Measurements from ENCODE around the gene ZNF827.

The ZNF827 gene

GRCh38 chr4:145890689-145891088 is 47.9 kb downstream of the ZNF827 start:
- no peak overlapping the region for H4K8ac ChIP-seq (ENCODE audit: low read length)
- no peak overlapping the region for H3K14ac ChIP-seq (ENCODE audit: low read length in 2 of 2)
- no peaks in the 10 kb centered on the region for H3K9me3 ChIP-seq (ENCODE audit: control insufficient read depth, low read length)
- H4K91ac ChIP-seq (ENCODE audit: low read length) = no peak overlapping the region
- no peak overlapping the region for H2BK15ac ChIP-seq (ENCODE audit: low read depth, poor library complexity, severe bottlenecking)
- H3K4me1 ChIP-seq (ENCODE audit: control insufficient read depth, insufficient read depth, low read depth, low read length) = peaks cover 11% of the 10 kb centered on the region
- H2BK5ac ChIP-seq (ENCODE audit: low read depth, low read length, poor library complexity, severe bottlenecking) = no peak overlapping the region
- no peak overlapping the region for H3K4me3 ChIP-seq (ENCODE audit: insufficient read depth in 1 of 2, low read depth in 1 of 2, low read length in 2 of 2)
- H2AFZ ChIP-seq (ENCODE audit: low read depth, low read length) = no peak overlapping the region
- no peak overlapping the region for H3K27ac ChIP-seq (ENCODE audit: low read length, poor library complexity, severe bottlenecking)
- H3K4me2 ChIP-seq (ENCODE audit: low read length, poor library complexity, severe bottlenecking) = no peak overlapping the region
- H2AK5ac ChIP-seq (ENCODE audit: low read length, severe bottlenecking) = no peak overlapping the region
- no peaks in the 10 kb centered on the region for H3K27me3 ChIP-seq (ENCODE audit: control insufficient read depth in 1 of 2, insufficient read depth in 1 of 2, low read length in 2 of 2)
- H3K9ac ChIP-seq (ENCODE audit: low read length) = no peak overlapping the region
- H3K36me3 ChIP-seq (ENCODE audit: control insufficient read depth in 1 of 2, insufficient read depth in 2 of 2, low read depth in 1 of 2, low read length in 2 of 2) = peaks cover 11 to 15% of the 10 kb centered on the region in 2 experiments
- H3K79me1 ChIP-seq (replicated peaks; ENCODE audit: low read length, poor library complexity, severe bottlenecking) = peaks cover 31% of the 10 kb centered on the region
- no peak overlapping the region for H3K4ac ChIP-seq (ENCODE audit: low read depth in 1 of 2, low read length in 2 of 2)
- H3K18ac ChIP-seq (ENCODE audit: low read depth in 1 of 2, low read length in 2 of 2) = no peak overlapping the region
- H3K23ac ChIP-seq (ENCODE audit: low read length in 2 of 2) = no peak overlapping the region
- H2BK120ac ChIP-seq (ENCODE audit: low read depth, low read length) = no peak overlapping the region
- DNase-seq = no peak
- no peak overlapping the region for H2BK12ac ChIP-seq (ENCODE audit: low read length in 2 of 2)
- 94% methylated on average over 3 of the region's 3 CpGs for WGBS

GRCh38 chr4:145888393-145888792 is 50.2 kb downstream of the ZNF827 start:
- H4K91ac ChIP-seq (ENCODE audit: low read length) = no peak overlapping the region
- H2AK5ac ChIP-seq (ENCODE audit: low read length, severe bottlenecking) = no peak overlapping the region
- H3K4me2 ChIP-seq (ENCODE audit: low read length, poor library complexity, severe bottlenecking) = no peak overlapping the region
- DNase-seq = no peak
- H3K4me3 ChIP-seq (ENCODE audit: insufficient read depth in 1 of 2, low read depth in 1 of 2, low read length in 2 of 2) = no peak overlapping the region
- no peak overlapping the region for H3K23ac ChIP-seq (ENCODE audit: low read length in 2 of 2)
- H3K27me3 ChIP-seq (ENCODE audit: control insufficient read depth in 1 of 2, insufficient read depth in 1 of 2, low read length in 2 of 2) = no peaks in the 10 kb centered on the region
- H3K36me3 ChIP-seq (ENCODE audit: control insufficient read depth in 1 of 2, insufficient read depth in 2 of 2, low read depth in 1 of 2, low read length in 2 of 2) = peaks cover 17 to 26% of the 10 kb centered on the region in 2 experiments
- H3K4me1 ChIP-seq (ENCODE audit: control insufficient read depth, insufficient read depth, low read depth, low read length) = peaks cover 11% of the 10 kb centered on the region
- H3K4ac ChIP-seq (ENCODE audit: low read depth in 1 of 2, low read length in 2 of 2) = no peak overlapping the region
- H2BK15ac ChIP-seq (ENCODE audit: low read depth, poor library complexity, severe bottlenecking) = no peak overlapping the region
- H2BK5ac ChIP-seq (ENCODE audit: low read depth, low read length, poor library complexity, severe bottlenecking) = no peak overlapping the region
- no peak overlapping the region for H2AFZ ChIP-seq (ENCODE audit: low read depth, low read length)
- H3K14ac ChIP-seq (ENCODE audit: low read length in 2 of 2) = no peak overlapping the region
- 100% methylated on average over 1 of the region's 2 CpGs for WGBS
- no peak overlapping the region for H3K9ac ChIP-seq (ENCODE audit: low read length)
- peaks cover 44% of the 10 kb centered on the region for H3K79me1 ChIP-seq (replicated peaks; ENCODE audit: low read length, poor library complexity, severe bottlenecking)
- H3K9me3 ChIP-seq (ENCODE audit: control insufficient read depth, low read length) = no peaks in the 10 kb centered on the region
- H3K27ac ChIP-seq (ENCODE audit: low read length, poor library complexity, severe bottlenecking) = no peak overlapping the region
- no peak overlapping the region for H3K18ac ChIP-seq (ENCODE audit: low read depth in 1 of 2, low read length in 2 of 2)
- H4K8ac ChIP-seq (ENCODE audit: low read length) = no peak overlapping the region
- H2BK120ac ChIP-seq (ENCODE audit: low read depth, low read length) = no peak overlapping the region
- no peak overlapping the region for H2BK12ac ChIP-seq (ENCODE audit: low read length in 2 of 2)

- peaks cover 19 to 26% of the 10 kb centered on the region in 2 experiments for H3K36me3 ChIP-seq (ENCODE audit: control insufficient read depth in 1 of 2, insufficient read depth in 2 of 2, low read depth in 1 of 2, low read length in 2 of 2)
- 69% methylated on average over 10 of the region's 11 CpGs for WGBS
- H3K9me3 ChIP-seq (ENCODE audit: control insufficient read depth, low read length) = no peaks in the 10 kb centered on the region
- peak overlapping the region in 1 of 2 experiments; percentile 60 for H3K4me3 ChIP-seq (ENCODE audit: insufficient read depth in 1 of 2, low read depth in 1 of 2, low read length in 2 of 2)
- no peak overlapping the region for H2BK120ac ChIP-seq (ENCODE audit: low read depth, low read length)
- H4K91ac ChIP-seq (ENCODE audit: low read length) = no peak overlapping the region
- H2BK12ac ChIP-seq (ENCODE audit: low read length in 2 of 2) = no peak overlapping the region
- peak; percentile 60 for DNase-seq
- H3K4me1 ChIP-seq (ENCODE audit: control insufficient read depth, insufficient read depth, low read depth, low read length) = peaks cover 11% of the 10 kb centered on the region
- H2BK5ac ChIP-seq (ENCODE audit: low read depth, low read length, poor library complexity, severe bottlenecking) = no peak overlapping the region
- no peak overlapping the region for H3K27ac ChIP-seq (ENCODE audit: low read length, poor library complexity, severe bottlenecking)
- no peak overlapping the region for H2BK15ac ChIP-seq (ENCODE audit: low read depth, poor library complexity, severe bottlenecking)
- peak overlapping the region; percentile 10 for H2AK5ac ChIP-seq (ENCODE audit: low read length, severe bottlenecking)
- no peak overlapping the region for H3K4ac ChIP-seq (ENCODE audit: low read depth in 1 of 2, low read length in 2 of 2)
- no peak overlapping the region for H3K14ac ChIP-seq (ENCODE audit: low read length in 2 of 2)
- H3K18ac ChIP-seq (ENCODE audit: low read depth in 1 of 2, low read length in 2 of 2) = peak overlapping the region in 1 of 2 experiments; percentile 75
- H3K4me2 ChIP-seq (ENCODE audit: low read length, poor library complexity, severe bottlenecking) = no peak overlapping the region
- H3K9ac ChIP-seq (ENCODE audit: low read length) = peak overlapping the region; percentile 74
- no peaks in the 10 kb centered on the region for H3K27me3 ChIP-seq (ENCODE audit: control insufficient read depth in 1 of 2, insufficient read depth in 1 of 2, low read length in 2 of 2)
- H3K23ac ChIP-seq (ENCODE audit: low read length in 2 of 2) = no peak overlapping the region
- peaks cover 44% of the 10 kb centered on the region for H3K79me1 ChIP-seq (replicated peaks; ENCODE audit: low read length, poor library complexity, severe bottlenecking)
- H2AFZ ChIP-seq (ENCODE audit: low read depth, low read length) = no peak overlapping the region
- H4K8ac ChIP-seq (ENCODE audit: low read length) = no peak overlapping the region
Observed at GRCh38 chr4:145887241-145887991, 51.2 kb downstream of the ZNF827 start.

- peaks cover 16 to 21% of the 10 kb centered on the region in 2 experiments for H3K36me3 ChIP-seq (ENCODE audit: control insufficient read depth in 1 of 2, insufficient read depth in 2 of 2, low read depth in 1 of 2, low read length in 2 of 2)
- no peak overlapping the region for H3K23ac ChIP-seq (ENCODE audit: low read length in 2 of 2)
- H3K4me1 ChIP-seq (ENCODE audit: control insufficient read depth, insufficient read depth, low read depth, low read length) = peaks cover 12% of the 10 kb centered on the region
- no peak for DNase-seq
- peaks cover 44% of the 10 kb centered on the region for H3K79me1 ChIP-seq (replicated peaks; ENCODE audit: low read length, poor library complexity, severe bottlenecking)
- H2BK15ac ChIP-seq (ENCODE audit: low read depth, poor library complexity, severe bottlenecking) = no peak overlapping the region
- peak overlapping the region in 1 of 2 experiments; percentile 22 for H3K4me3 ChIP-seq (ENCODE audit: insufficient read depth in 1 of 2, low read depth in 1 of 2, low read length in 2 of 2)
- no peak overlapping the region for H2AFZ ChIP-seq (ENCODE audit: low read depth, low read length)
- no peak overlapping the region for H2BK120ac ChIP-seq (ENCODE audit: low read depth, low read length)
- H3K4ac ChIP-seq (ENCODE audit: low read depth in 1 of 2, low read length in 2 of 2) = no peak overlapping the region
- H3K27me3 ChIP-seq (ENCODE audit: control insufficient read depth in 1 of 2, insufficient read depth in 1 of 2, low read length in 2 of 2) = no peaks in the 10 kb centered on the region
- H4K8ac ChIP-seq (ENCODE audit: low read length) = no peak overlapping the region
- no peak overlapping the region for H3K27ac ChIP-seq (ENCODE audit: low read length, poor library complexity, severe bottlenecking)
- H3K18ac ChIP-seq (ENCODE audit: low read depth in 1 of 2, low read length in 2 of 2) = no peak overlapping the region
- H2BK12ac ChIP-seq (ENCODE audit: low read length in 2 of 2) = no peak overlapping the region
- peak overlapping the region; percentile 74 for H3K9ac ChIP-seq (ENCODE audit: low read length)
- H3K14ac ChIP-seq (ENCODE audit: low read length in 2 of 2) = no peak overlapping the region
- no peak overlapping the region for H3K4me2 ChIP-seq (ENCODE audit: low read length, poor library complexity, severe bottlenecking)
- H2AK5ac ChIP-seq (ENCODE audit: low read length, severe bottlenecking) = peak overlapping the region; percentile 10
- no peak overlapping the region for H4K91ac ChIP-seq (ENCODE audit: low read length)
- no peaks in the 10 kb centered on the region for H3K9me3 ChIP-seq (ENCODE audit: control insufficient read depth, low read length)
- H2BK5ac ChIP-seq (ENCODE audit: low read depth, low read length, poor library complexity, severe bottlenecking) = no peak overlapping the region
Observed at GRCh38 chr4:145886871-145887240, 51.8 kb downstream of the ZNF827 start.
